ENCODE results near the gene RASSF4. TPM values are rescaled to one million over a fixed set of nuclear protein-coding genes. Genes with fewer than 3 reads are reported as not detected.
A peak's percentile ranks its signal among the peaks of the same experiment; 100 is the strongest.

Gene RASSF4
- total RNA-seq, 1 experiment from 2014 or later: 2.8 TPM

DNA sequence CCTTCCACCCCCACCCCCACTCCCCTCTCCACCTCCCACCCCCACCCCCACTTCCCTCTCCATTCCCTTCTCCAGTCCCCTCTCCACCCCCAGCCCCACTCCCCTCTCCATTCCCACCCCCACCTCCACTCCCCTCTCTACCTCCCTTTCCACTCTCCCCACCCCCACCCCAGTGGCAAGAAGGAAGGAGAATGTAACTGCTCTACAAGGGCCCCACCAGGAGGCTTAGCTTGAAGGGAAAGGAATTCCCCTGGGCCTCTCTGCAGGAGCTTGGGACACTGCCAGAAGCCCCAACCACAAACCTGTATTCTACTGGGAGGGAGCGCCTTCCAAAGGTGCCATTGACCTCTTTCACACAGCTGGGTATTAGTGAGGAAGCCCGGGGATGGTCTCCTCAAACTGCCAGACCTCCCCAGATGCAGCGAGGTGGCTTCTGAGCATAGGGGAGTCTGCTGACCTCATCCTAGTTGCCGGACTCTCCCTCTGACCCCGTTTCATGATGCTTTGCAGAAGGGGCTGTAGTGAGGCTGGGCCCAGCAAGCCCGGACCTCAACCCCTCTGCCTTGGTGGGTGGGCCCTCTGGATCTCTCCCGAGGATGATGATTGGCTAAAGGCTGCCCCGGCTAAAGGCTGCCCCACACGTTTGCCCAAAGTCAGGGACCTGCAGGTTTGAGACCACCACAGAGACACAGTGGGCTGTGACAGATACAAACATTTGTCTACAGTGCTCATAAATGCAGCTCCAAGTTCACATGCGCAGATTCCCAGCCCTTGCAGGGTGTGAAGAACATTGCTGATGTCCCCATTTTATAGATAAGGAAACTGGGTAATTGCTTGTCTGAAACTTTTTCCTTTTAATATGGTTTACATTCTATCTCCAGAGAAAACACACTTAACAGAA is 16.1 kb downstream of the RASSF4 start:
- intact Hi-C loops (cut with micrococcal nuclease): loop anchor here (1.0 kb wide), 1 partner anchor 43 kb away; no protein-coding TSS in a partner anchor
- peak overlapping the region in 1 of 2 experiments; percentile 26; a peak in 2 of 4 replicates for H3K4me3 ChIP-seq (replicated peaks in 1 of 2; ENCODE audit: low read depth in 1 of 2, low read length in 2 of 2)
- H3K4me2 ChIP-seq (ENCODE audit: low read length): peak overlapping the region; percentile 80
- TF ChIP-seq, protein P1, sequence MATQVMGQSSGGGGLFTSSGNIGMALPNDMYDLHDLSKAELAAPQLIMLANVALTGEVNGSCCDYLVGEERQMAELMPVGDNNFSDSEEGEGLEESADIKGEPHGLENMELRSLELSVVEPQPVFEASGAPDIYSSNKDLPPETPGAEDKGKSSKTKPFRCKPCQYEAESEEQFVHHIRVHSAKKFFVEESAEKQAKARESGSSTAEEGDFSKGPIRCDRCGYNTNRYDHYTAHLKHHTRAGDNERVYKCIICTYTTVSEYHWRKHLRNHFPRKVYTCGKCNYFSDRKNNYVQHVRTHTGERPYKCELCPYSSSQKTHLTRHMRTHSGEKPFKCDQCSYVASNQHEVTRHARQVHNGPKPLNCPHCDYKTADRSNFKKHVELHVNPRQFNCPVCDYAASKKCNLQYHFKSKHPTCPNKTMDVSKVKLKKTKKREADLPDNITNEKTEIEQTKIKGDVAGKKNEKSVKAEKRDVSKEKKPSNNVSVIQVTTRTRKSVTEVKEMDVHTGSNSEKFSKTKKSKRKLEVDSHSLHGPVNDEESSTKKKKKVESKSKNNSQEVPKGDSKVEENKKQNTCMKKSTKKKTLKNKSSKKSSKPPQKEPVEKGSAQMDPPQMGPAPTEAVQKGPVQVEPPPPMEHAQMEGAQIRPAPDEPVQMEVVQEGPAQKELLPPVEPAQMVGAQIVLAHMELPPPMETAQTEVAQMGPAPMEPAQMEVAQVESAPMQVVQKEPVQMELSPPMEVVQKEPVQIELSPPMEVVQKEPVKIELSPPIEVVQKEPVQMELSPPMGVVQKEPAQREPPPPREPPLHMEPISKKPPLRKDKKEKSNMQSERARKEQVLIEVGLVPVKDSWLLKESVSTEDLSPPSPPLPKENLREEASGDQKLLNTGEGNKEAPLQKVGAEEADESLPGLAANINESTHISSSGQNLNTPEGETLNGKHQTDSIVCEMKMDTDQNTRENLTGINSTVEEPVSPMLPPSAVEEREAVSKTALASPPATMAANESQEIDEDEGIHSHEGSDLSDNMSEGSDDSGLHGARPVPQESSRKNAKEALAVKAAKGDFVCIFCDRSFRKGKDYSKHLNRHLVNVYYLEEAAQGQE (IDR thresholded peaks at IDR 0.05; ENCODE audit: low read depth): no peak
- no peak for TF ChIP-seq YY1 (IDR thresholded peaks at IDR 0.05; ENCODE audit: extremely low read depth, insufficient replicate concordance, low read depth, low read length)
- no peak for TF ChIP-seq TCF7L2 (IDR thresholded peaks at IDR 0.05; ENCODE audit: borderline replicate concordance, extremely low read depth, insufficient read depth, insufficient read length)
- 0 out of 2 replicates have a peak, but pooled peaks have one; percentile 14 for TF ChIP-seq POLR2AphosphoS5 (IDR thresholded peaks at IDR 0.05; ENCODE audit: low read depth, low read length)
- ChIA-PET CTCF (interaction anchor here (0.7 to 1.4 kb wide), 3 partner anchors 12 to 43 kb away, joined by 3 to 7 read pairs (median 3); no protein-coding TSS in a partner anchor), RAD21 (ENCODE audit: low non-redundant PET in 1 of 2, low total read pairs in 2 of 2, uncharacterized antibody in 2 of 2, unreplicated experiment in 2 of 2) (interaction anchor here in 1 of 2 experiments (0.6 to 0.7 kb wide), 2 partner anchors 22 to 43 kb away, joined by 3 to 4 read pairs; no protein-coding TSS in a partner anchor), POLR2A (interaction anchor here (0.9 kb wide), 2 partner anchors 18 to 43 kb away, joined by 3 to 4 read pairs; no protein-coding TSS in a partner anchor)
- ATAC-seq (peak; percentile 32), DNase-seq (ENCODE audit: low read depth, low spot score) (peak; percentile 23)
- peak overlapping the region; percentile 36; the same call in 1 of the 2 replicates for H3K9ac ChIP-seq (ENCODE audit: low read length)
- H2AFZ ChIP-seq (ENCODE audit: low read depth, low read length, poor library complexity, severe bottlenecking): no peak overlapping the region
- peaks cover 43 to 54% of the 10 kb centered on the region in 2 experiments for H3K4me1 ChIP-seq (ENCODE audit: control insufficient read depth in 1 of 2, insufficient read depth in 2 of 2, low read length in 2 of 2)
- H3K36me3 ChIP-seq (ENCODE audit: control insufficient read depth in 1 of 2, insufficient read depth in 2 of 2, low read length in 2 of 2): no peaks in the 10 kb centered on the region
- H3K27ac ChIP-seq (ENCODE audit: low read depth, low read length): peak overlapping the region; percentile 19; the same call in 1 of the 2 replicates
- H3K79me2 ChIP-seq (ENCODE audit: insufficient read depth, low read length): no peaks in the 10 kb centered on the region
- H3K9me3 ChIP-seq (ENCODE audit: control insufficient read depth in 1 of 2, insufficient read depth in 1 of 2, low read depth in 1 of 2, low read length in 2 of 2): no peaks in the 10 kb centered on the region
- H4K20me1 ChIP-seq (ENCODE audit: insufficient read depth): no peaks in the 10 kb centered on the region
- no TSS peak for BruUV-seq (replicated peaks)
- no peaks in the 10 kb centered on the region for H3K9me2 ChIP-seq (ENCODE audit: insufficient read depth)
- no peaks in the 10 kb centered on the region for H3K27me3 ChIP-seq (ENCODE audit: insufficient read depth, low read length)
